NCI-H2227 (cell line): ENCODE data around the gene IL19.
A peak's percentile ranks its signal among the peaks of the same experiment; 100 is the strongest.
"Not testable (repeated sequence)": the region's sequence is repeated elsewhere in the genome, so short reads cannot be mapped to it uniquely, and the experiment has no call there.

Experiments
- DNase-seq: peaks from one replicate; lab custom pipeline; 2025; ENCODE audit not compliant: unreplicated experiment; lab: John Stamatoyannopoulos, UW

IL19 gene

DNA sequence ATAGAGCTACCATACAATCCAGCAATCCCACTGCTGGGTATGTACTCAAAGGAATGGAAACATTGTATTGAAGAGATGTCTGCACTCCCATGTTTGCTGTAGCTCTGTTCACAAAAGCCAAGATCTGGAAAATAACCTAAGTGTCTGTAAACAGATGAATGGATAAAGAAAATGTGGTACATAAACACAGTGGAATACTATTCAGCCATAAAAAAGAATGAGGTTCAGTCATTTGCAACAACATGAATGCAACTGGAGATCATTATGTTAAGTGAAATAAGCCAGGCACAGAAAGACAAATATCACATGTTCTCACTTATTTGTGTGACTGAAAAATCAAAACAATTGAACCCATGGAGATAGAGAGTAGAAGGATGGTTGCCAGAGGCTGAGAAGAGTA is 83.1 kb downstream of the IL19 start:
- DNase-seq: not testable (repeated sequence)

DNA sequence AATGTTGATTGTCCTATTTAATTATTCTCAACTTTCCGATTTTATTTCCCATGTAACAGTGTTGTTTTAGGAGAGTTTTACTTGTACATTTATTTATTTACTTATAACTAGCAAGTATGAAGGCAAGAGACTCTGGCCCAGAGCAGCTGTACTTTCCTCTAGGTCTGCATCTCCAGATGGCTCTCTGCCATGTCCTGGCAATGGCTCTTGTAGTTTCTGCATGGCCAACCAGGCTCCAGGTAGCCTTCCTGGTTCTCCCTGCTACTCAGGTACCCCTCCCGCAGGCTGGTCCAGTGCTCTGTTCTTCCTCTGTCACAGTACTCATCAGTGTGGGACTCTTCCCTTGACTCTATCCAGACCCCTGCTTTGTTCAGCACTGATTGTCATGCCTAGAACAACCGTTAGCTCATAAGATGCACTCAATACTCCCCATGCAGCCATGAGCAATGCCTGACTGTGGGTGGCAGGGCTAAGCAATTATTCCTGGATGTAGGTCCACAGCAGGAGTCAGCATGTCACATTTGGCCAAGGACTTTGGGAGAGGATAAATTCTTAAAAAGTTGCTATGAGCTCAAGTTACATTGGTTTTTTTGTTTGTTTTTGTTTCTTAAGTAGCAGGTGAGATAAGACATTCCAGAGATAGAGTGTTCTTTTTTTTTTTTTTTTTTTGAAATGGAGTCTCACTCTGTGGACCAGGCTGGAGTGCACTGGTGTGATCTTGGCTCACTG is 84.0 kb downstream of the IL19 start:
- DNase-seq: no peak

DNA sequence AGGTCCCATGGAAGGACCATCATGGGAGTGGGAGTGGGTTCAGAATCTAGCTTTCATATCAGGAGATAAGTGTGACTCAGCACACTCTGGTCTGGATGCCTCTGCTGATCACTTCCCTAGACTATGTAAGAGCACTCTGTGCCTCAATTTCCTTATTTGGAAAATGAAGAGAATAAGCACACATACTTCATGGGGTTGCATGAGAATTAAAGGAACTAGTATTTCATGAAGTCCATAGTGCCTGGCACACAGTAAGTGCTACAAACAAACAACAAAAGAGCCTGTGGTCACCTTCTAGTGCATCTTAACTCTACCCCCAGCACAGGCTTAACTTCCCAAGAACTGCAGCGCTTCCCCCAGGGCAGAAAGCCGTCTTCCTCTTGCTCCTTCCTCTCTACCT is 85.3 kb downstream of the IL19 start:
- DNase-seq: no peak

DNA sequence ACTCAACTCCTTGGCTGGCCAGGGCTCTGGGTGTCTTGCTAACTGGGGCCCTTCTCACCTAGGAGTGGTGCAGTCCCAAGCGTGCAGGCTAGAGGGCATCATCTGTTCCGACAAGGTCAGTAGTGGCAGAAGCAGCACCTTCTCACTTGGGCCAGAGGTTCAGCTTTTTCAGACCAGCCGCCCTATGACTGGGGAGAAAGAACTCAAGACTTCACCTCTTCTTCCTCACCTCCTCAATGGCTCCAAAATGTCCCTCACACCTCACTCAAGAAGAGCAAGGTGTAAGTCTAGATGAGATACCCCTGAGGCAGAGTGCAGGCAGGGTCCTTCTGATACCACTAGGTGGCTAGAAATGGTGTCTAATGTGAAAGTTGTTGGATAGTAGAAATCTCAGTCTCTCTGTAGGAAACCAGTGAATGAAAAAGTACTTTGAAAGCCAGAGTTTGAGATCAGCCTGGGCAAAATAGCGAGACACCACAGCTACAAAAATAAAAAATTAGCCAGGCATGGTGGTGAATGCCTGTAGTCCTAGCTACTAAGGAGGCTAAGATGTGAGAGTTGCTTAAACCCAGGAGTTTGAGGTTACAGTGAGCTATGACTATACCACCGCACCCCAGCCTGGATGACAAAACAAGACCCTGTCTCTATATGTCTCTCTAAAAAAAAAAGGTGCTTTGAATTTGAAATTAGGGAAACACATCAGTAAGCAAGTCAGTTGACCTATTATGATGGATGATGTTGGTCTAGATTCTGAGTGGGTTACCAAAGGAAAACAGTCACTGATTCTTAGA is 86.3 kb downstream of the IL19 start:
- DNase-seq: no peak

DNA sequence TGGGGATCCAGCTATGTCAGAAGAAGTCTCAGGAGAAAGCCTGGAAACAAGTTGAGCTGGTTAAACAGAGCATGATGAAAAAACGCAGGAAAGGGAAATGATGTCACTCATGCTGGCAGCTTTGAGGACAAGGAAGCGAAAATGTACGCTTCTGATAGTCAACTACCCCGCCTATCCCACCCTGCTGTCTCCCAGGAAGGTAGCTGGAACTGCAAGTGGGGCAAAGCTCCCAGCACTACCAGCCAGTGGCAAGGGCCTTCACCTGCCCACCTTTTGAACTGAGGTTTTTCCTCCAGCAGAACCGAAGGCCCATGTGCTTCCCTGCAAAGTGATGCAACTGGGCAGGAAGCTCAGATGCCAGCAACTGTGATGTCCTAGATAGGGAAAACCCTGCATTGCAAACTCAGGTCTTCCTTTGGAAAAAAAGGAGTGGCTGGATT is 88.5 kb downstream of the IL19 start:
- DNase-seq: no peak

DNA sequence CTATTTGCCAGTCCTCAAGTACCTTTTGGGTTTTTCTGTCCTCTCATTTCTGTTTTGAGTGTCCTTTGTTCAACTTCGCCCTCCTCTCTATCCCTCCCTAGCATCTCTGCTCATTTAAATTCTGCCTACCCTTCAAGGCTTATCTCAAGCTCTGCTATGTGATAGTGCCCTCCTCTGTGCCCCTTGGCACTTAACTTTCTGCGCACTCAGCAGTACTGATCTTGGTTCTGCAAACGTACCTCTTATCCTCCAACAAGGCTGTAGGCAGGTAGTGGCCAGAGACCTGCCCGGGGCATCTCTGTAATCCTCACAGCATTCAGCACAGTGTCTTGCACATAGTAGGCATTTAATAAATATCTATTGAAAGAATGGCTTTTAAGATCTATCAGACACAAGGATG is 89.6 kb downstream of the IL19 start:
- no peak for DNase-seq

DNA sequence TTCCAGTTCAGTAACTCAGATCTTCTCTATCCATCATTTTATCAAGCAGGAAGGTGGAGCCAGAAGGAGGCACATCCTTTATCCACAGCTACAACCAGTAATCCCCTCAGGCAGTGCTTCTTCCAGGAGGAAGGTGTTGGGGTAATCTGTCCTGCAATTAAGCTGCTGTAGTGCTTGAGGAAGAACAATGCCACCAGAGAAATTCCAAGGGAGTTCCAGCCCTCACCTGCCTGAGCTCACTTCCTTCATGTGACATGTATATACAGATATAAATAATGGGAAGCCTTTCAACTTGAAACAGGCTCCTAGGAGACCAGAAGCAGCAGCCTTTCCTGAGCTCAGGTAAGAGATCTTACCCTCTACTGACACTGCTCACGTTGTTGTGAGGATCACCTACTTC is 92.7 kb downstream of the IL19 start:
- no peak for DNase-seq

DNA sequence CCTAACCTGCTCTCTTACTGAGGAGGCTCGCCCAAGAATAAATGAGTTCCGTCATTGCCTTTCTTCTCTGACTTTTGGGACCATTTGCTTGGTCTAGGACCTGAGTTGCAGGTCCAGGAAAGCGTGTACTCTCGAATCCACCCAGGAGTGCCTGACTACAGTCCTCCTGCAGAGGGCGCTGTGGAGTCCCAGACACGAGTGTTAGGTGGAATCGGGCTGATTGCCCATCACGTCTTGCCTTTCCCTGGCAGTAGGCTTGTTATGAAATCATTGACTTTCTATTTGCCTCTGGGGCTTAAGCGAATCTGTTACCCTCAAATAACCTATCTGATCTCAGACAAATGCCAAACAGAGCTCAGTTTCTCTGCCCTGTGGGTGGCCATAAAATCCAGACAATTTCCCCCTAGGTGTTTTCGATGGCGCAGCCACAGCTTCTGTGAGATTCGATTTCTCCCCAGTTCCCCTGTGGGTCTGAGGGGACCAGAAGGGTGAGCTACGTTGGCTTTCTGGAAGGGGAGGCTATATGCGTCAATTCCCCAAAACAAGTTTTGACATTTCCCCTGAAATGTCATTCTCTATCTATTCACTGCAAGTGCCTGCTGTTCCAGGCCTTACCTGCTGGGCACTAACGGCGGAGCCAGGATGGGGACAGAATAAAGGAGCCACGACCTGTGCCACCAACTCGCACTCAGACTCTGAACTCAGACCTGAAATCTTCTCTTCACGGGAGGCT is 94.5 kb downstream of the IL19 start, which contains the start of gene IL20:
Gene IL20, plus strand, starts transcription at position 685 of the 733 bp plus-strand sequence. CDS start 230 bp downstream, outside the sequence.
- peak; percentile 49 for DNase-seq

DNA sequence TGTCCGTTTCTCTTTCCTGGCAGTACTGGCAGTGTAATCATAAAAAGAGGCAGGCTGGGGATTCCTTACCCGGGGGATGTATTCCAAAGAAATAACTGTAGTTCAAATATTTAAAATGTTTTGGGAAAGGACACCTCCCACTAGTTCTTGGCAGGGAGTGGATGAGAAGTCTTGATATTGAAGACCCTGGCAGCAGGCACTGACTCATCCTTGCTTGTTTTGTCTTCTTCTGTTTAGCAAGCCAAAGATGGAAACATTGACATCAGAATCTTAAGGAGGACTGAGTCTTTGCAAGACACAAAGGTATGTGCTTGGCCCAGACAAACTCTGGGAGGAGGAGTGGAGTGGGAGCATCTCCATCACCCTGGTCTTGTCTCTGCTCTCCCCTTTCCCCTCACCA is 95.5 kb downstream of the IL19 start:
- no peak for DNase-seq

DNA sequence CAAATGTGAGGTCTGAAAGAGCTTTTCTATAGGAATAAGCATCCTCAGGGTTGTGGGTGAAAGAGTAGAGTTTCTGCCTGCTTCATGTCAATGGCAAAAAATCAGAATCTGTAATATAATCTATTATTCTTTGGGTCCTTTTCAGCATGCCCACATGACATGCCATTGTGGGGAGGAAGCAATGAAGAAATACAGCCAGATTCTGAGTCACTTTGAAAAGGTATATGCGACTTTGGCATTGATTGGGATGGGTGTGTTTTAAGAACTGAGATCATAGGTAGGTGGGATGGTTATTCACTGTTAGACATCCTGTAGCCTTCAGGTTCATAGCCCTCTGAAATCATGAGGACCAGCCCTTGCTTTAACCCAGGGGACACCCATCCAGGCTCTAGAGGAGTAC is 96.7 kb downstream of the IL19 start:
- DNase-seq: no peak

DNA sequence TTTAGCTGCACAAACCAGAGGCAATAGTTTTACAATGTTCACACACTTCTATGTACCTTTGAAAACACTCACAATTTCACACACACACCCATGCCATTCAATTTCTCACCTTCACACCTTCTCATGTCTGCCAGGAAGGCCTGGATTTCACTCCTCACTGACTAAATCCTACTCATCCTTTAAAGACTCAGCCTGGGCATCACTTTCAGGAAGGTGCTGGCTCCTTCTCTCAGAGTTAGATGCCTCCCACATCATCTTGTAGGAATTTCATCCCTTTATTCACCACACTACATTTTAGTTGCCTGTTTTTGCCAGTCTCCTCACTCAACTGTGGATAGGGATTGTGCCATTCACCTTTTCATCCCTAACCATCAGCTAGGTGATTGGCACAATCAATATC is 97.1 kb downstream of the IL19 start:
- no peak for DNase-seq

DNA sequence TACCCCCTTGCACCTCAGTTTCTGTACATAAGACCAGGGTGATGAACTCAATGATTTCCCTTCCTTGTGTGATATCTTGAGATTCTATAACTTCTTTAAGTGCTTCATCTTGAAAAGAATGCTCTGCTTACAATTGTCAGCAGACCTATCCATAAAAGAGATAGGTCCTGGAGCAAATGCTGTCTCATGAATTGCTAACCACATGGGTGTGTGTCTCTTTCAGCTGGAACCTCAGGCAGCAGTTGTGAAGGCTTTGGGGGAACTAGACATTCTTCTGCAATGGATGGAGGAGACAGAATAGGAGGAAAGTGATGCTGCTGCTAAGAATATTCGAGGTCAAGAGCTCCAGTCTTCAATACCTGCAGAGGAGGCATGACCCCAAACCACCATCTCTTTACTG is 97.7 kb downstream of the IL19 start:
- DNase-seq: no peak

DNA sequence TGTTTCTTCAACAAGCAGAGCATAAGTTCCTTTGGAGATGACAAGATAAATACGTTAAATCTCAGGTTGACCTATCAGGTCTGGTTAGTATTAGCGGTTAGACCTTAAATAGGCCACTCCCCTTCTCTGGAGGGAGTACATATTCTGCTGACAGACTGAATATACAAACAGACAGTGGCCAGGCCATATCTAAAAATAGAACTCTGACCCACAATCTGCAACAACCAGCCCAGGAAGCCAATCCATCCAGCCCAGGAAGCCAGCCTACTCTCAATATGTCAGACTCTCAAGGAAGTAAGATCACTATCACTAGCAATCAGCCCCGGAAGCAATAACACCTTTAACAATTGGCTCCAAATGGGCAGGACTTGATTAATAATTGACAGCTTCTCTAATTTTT is 101.6 kb downstream of the IL19 start:
- DNase-seq: no peak

DNA sequence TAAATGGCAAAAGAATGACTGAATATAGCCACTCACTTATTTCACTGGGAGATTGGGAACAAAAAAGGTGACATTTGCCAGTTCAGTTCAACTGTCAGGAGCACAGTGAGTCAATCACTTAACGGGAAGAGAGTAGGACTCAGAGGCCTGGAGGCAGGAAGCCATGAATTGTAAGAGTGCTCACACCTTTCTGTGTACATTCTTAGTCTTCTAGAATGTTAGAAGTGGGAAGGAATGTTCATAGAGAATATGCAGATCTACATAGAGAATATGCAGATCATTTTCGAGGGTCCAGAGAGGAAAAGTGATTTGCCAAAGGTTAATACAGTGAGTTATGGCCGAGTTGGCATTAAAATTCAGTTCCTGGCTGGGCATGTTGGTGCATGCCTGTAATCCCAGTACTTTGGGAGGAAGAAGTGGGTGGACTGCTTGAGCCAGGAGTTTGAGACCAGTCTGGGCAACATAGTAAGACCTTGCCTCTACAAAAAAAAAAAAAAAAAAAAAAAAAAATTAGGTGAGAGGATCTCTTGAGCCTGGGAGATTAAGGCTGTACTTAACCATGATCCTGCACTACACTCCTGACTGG is 103.1 kb downstream of the IL19 start:
- no peak for DNase-seq

DNA sequence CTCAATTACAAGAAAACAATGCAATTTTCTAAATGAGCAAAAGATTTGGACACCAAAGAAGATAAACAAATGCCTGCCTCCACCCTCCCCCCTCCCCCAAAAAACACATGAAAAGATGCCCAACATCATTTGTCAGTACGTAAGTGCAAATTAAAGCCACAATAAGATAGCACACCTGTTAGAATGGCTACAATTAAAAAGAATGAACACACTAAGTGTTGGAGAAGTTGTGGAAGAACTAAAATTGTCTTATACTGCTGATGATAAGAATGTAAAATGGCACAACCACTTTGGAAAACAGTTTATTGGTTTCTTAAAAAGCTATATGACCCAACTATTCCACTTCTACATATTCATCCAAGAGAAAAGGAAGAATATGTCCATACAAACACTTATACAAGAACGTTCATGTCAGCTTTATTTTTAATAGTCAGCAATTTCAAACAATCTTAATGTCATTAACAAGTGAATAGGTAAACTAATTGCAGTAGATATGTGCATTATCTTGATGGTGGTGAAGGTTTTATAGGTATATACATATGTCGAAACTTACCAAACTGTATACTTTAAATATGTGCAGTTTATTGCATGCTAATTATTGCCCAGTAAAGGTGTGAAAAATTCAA is 105.3 kb downstream of the IL19 start:
- DNase-seq: no peak

DNA sequence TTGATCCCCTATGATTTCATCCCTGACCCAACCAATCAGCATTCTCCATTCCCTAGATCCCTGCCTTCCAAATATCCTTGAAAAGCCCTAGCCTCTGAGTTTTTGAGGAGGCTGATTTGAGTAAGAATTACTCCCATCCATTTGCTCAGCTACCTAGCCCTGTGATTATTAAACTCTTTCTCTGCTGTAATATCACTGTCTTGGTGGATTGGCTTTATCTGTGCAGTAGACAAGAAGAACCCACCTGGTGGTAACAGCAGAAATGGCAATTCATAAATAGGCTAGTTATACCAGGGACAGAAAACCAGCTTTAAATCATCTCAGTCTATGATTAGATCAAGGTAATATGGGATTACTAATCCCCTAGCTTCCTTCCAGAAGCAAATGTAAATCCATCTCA is 107.9 kb downstream of the IL19 start:
- DNase-seq: no peak

DNA sequence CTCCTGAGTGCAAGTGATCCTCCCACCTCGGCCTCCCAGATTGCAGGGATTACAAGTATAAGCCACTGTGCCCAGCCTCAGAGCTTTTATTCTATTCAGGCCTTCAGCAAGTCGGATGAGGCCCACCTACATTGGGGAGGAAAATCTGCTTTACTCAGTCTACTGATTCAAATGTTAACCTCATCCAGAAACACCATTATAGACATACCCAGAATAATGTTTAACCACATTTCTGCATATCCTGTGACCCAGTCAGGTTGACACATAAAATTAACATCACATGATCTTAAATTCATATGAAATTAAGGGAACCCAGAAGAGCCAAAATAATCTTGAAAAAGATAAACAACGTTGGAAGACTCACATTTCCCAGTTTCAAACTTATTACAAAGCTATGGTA is 109.7 kb downstream of the IL19 start:
- DNase-seq: no peak

DNA sequence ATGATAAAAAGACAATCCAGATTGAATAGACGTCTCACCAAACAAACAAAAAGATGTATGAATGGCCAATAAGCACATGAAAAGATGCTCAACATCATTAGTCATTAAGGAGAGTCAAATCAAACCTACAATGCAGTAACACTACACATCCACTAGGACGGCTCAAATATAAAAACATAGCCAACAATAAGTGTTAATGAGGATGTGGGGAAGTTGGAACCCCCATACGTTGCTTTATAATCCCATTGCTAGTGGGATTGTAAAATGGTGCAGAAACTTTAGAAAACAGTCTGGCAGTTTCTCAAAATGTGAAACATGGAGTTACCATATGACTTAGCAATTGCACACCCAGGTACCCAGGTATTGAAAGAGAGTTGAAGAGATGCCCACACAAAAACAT is 112.0 kb downstream of the IL19 start:
- no peak for DNase-seq

DNA sequence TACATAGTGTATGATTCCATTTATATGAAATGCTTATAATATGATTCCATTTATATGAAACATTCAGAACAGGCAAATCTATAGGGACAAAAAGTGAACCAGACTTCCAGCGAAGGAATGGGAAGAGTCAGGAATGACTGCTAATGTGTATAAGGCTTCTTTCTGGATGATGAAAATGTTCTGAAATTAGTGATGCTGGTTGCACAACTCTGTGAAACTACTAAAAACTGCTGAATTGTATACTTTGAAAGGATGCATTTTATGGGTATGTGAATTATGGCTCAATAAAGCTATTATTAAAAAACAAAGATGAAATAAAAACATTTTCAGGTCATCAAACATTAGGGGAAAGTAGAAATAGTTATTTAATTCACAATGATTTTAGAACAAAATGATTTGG is 112.6 kb downstream of the IL19 start:
- DNase-seq: no peak

DNA sequence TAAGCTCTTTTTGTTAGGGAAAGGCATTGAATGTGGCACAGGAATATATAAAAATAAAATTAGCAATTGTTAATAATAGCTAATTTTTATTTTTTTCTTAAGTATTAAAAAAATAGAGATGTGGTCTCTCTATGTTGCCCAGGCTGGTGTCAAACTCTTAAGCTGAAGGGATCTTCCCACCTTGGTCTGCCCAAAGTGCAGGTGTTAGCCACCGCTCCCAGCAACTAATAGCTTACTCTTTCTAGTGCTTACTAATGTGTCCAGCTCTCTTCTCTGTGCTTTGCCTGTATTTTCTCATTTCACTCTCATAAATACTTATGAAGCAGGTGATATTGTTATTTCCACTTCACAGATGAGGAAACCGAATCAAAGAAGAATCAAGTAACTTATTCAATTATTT is 113.3 kb downstream of the IL19 start:
- DNase-seq: no peak
